ENCODE data around the gene USP37.

USP37 gene

GRCh38 chr2:218479595-218479994 lies 88.6 kb downstream of the USP37 start:
- in situ Hi-C loops (cut with MboI; ENCODE audit: low sequenced_read_pairs) = no loop called here

- in situ Hi-C loops (cut with MboI; ENCODE audit: low sequenced_read_pairs) = no loop called here
These were observed 89.6 kb downstream of the USP37 start for GRCh38 chr2:218478544-218478943.

- in situ Hi-C loops (cut with MboI; ENCODE audit: low sequenced_read_pairs) = no loop called here
These were observed 90.9 kb downstream of the USP37 start for GRCh38 chr2:218477247-218477646.

- in situ Hi-C loops (cut with MboI; ENCODE audit: low sequenced_read_pairs) = no loop called here
These were observed 91.5 kb downstream of the USP37 start for GRCh38 chr2:218476676-218477075.

- in situ Hi-C loops (cut with MboI; ENCODE audit: low sequenced_read_pairs) = no loop called here
These were observed 93.6 kb downstream of the USP37 start for GRCh38 chr2:218474527-218474926.

- in situ Hi-C loops (cut with MboI; ENCODE audit: low sequenced_read_pairs) = no loop called here
These were observed 95.2 kb downstream of the USP37 start for GRCh38 chr2:218472988-218473387.

GRCh38 chr2:218471982-218472381 lies 96.2 kb downstream of the USP37 start:
- in situ Hi-C loops (cut with MboI; ENCODE audit: low sequenced_read_pairs) = no loop called here

GRCh38 chr2:218471036-218471435 lies 97.1 kb downstream of the USP37 start:
- in situ Hi-C loops (cut with MboI; ENCODE audit: low sequenced_read_pairs) = no loop called here

- in situ Hi-C loops (cut with MboI; ENCODE audit: low sequenced_read_pairs) = no loop called here
These were observed 97.7 kb downstream of the USP37 start for GRCh38 chr2:218470448-218470847.

- in situ Hi-C loops (cut with MboI; ENCODE audit: low sequenced_read_pairs) = no loop called here
These were observed 102.0 kb downstream of the USP37 start for GRCh38 chr2:218465987-218466633.

GRCh38 chr2:218458598-218458997 lies 109.6 kb downstream of the USP37 start:
- in situ Hi-C loops (cut with MboI; ENCODE audit: low sequenced_read_pairs) = no loop called here

GRCh38 chr2:218456849-218457248 lies 111.3 kb downstream of the USP37 start:
- in situ Hi-C loops (cut with MboI; ENCODE audit: low sequenced_read_pairs) = no loop called here

- in situ Hi-C loops (cut with MboI; ENCODE audit: low sequenced_read_pairs) = no loop called here
These were observed 116.1 kb downstream of the USP37 start for GRCh38 chr2:218452079-218452478.

GRCh38 chr2:218448934-218449333 lies 119.2 kb downstream of the USP37 start:
- in situ Hi-C loops (cut with MboI; ENCODE audit: low sequenced_read_pairs) = no loop called here

- in situ Hi-C loops (cut with MboI; ENCODE audit: low sequenced_read_pairs) = no loop called here
These were observed 121.1 kb downstream of the USP37 start for GRCh38 chr2:218447072-218447471.

- in situ Hi-C loops (cut with MboI; ENCODE audit: low sequenced_read_pairs) = no loop called here
These were observed 121.6 kb downstream of the USP37 start for GRCh38 chr2:218446547-218446946.

GRCh38 chr2:218445602-218446001 lies 122.5 kb downstream of the USP37 start:
- in situ Hi-C loops (cut with MboI; ENCODE audit: low sequenced_read_pairs) = no loop called here

- in situ Hi-C loops (cut with MboI; ENCODE audit: low sequenced_read_pairs) = no loop called here
These were observed 123.3 kb downstream of the USP37 start for GRCh38 chr2:218444692-218445357.

GRCh38 chr2:218438596-218438995 lies 129.6 kb downstream of the USP37 start:
- in situ Hi-C loops (cut with MboI; ENCODE audit: low sequenced_read_pairs) = no loop called here

- in situ Hi-C loops (cut with MboI; ENCODE audit: low sequenced_read_pairs) = no loop called here
These were observed 130.2 kb downstream of the USP37 start for GRCh38 chr2:218437969-218438368.

GRCh38 chr2:218436992-218437391 lies 131.2 kb downstream of the USP37 start:
- in situ Hi-C loops (cut with MboI; ENCODE audit: low sequenced_read_pairs) = no loop called here
